H7 (cell line): ENCODE measurements around the gene SIK2. TPM values are rescaled to one million over a fixed set of nuclear protein-coding genes. Genes with fewer than 3 reads are reported as not detected.

Source experiments
- DNase-seq: peaks from one replicate; pipeline ENCODE4 v3.0.0; 2012
- H3K27me3 ChIP-seq: 2 replicates; pipeline ENCODE4 v1.6.0; 2011; ENCODE audit warnings: mild to moderate bottlenecking, low read length; ENCODE audit not compliant: control insufficient read depth, insufficient read depth
- H3K36me3 ChIP-seq: replicated peaks from 2 replicates; pipeline ENCODE4 v1.5.1; 2011; ENCODE audit warnings: low read length; ENCODE audit not compliant: control insufficient read depth, insufficient read depth
- H3K4me3 ChIP-seq: 2 replicates; pipeline ENCODE4 v1.5.1; 2011; ENCODE audit warnings: low read depth, mild to moderate bottlenecking, control low read depth, low read length, moderate library complexity; ENCODE audit not compliant: insufficient read depth
- total RNA-seq: library from RNA; depleted of rRNA; stranded (reverse); fragments of >200 nt; shearing (Covaris generic); gene quantifications from 2 replicates; pipeline ENCODE4 v1.2.3, GENCODE V29; 2014

SIK2 gene
- total RNA-seq, 1 experiment from 2014 or later: 5.5 TPM

- H3K27me3 ChIP-seq: no peaks in the 10 kb centered on the region
- no peaks in the 10 kb centered on the region; the same call in none of the 2 replicates for H3K36me3 ChIP-seq
- no peak overlapping the region for H3K4me3 ChIP-seq
- DNase-seq: no peak
Measured at GRCh38 chr11:111735262-111736116, 133.2 kb downstream of the SIK2 start.

- no peak for DNase-seq
- Histone ChIP-seq H3K27me3 (no peaks in the 10 kb centered on the region), H3K4me3 (no peak overlapping the region), H3K36me3 (peaks cover 2% of the 10 kb centered on the region)
Measured at GRCh38 chr11:111736181-111736590, 133.9 kb downstream of the SIK2 start.

- peaks cover 3% of the 10 kb centered on the region for H3K36me3 ChIP-seq
- no peak for DNase-seq
- no peaks in the 10 kb centered on the region for H3K27me3 ChIP-seq
- H3K4me3 ChIP-seq: no peak overlapping the region
Measured at GRCh38 chr11:111736621-111737443, 134.6 kb downstream of the SIK2 start.

- Histone ChIP-seq H3K4me3 (no peak overlapping the region), H3K36me3 (peaks cover 5% of the 10 kb centered on the region), H3K27me3 (no peaks in the 10 kb centered on the region)
- no peak for DNase-seq
Measured at GRCh38 chr11:111737444-111738210, 135.4 kb downstream of the SIK2 start.

- Histone ChIP-seq H3K36me3 (peaks cover 8% of the 10 kb centered on the region), H3K4me3 (no peak overlapping the region), H3K27me3 (no peaks in the 10 kb centered on the region)
- DNase-seq: peak; percentile 61
Measured at GRCh38 chr11:111739299-111739698, 137.1 kb downstream of the SIK2 start.

- no peak for DNase-seq
- no peaks in the 10 kb centered on the region for H3K27me3 ChIP-seq
- H3K4me3 ChIP-seq: no peak overlapping the region
- peaks cover 13% of the 10 kb centered on the region for H3K36me3 ChIP-seq
Measured at GRCh38 chr11:111741751-111742150, 139.5 kb downstream of the SIK2 start.

- Histone ChIP-seq H3K36me3 (peaks cover 20% of the 10 kb centered on the region), H3K27me3 (no peaks in the 10 kb centered on the region), H3K4me3 (no peak overlapping the region)
- no peak for DNase-seq
Measured at GRCh38 chr11:111743700-111744099, 141.5 kb downstream of the SIK2 start.

GRCh38 chr11:111745719-111746504, 143.7 kb downstream of the SIK2 start:
- Histone ChIP-seq H3K27me3 (no peaks in the 10 kb centered on the region), H3K4me3 (no peak overlapping the region), H3K36me3 (peaks cover 21% of the 10 kb centered on the region)
- DNase-seq: no peak

GRCh38 chr11:111748035-111748804, 146.0 kb downstream of the SIK2 start:
- Histone ChIP-seq H3K4me3 (no peak overlapping the region), H3K36me3 (peaks cover 22% of the 10 kb centered on the region), H3K27me3 (no peaks in the 10 kb centered on the region)
- DNase-seq: no peak

- peaks cover 22% of the 10 kb centered on the region for H3K36me3 ChIP-seq
- no peak for DNase-seq
Measured at GRCh38 chr11:111749646-111750045, 147.4 kb downstream of the SIK2 start.

GRCh38 chr11:111756097-111756496, 153.8 kb downstream of the SIK2 start:
- peaks cover 23% of the 10 kb centered on the region for H3K36me3 ChIP-seq
- no peak overlapping the region for H3K4me3 ChIP-seq
- DNase-seq: no peak
- H3K27me3 ChIP-seq: no peaks in the 10 kb centered on the region

More at GRCh38 chr11:111749646-111750045, 147.4 kb downstream of the SIK2 start:
- Histone ChIP-seq H3K27me3 (no peaks in the 10 kb centered on the region), H3K4me3 (no peak overlapping the region)

GRCh38 chr11:111759376-111759775, 157.1 kb downstream of the SIK2 start:
- no peak for DNase-seq
- H3K27me3 ChIP-seq: no peaks in the 10 kb centered on the region
- H3K4me3 ChIP-seq: no peak overlapping the region
- peaks cover 32% of the 10 kb centered on the region for H3K36me3 ChIP-seq

- Histone ChIP-seq H3K36me3 (peaks cover 34% of the 10 kb centered on the region), H3K27me3 (no peaks in the 10 kb centered on the region), H3K4me3 (no peak overlapping the region)
- DNase-seq: no peak
Measured at GRCh38 chr11:111759778-111760407, 157.6 kb downstream of the SIK2 start.
